OCI-M2 (cell line): ENCODE measurements around the gene MACROD2.
"Not testable (repeated sequence)": the region's sequence is repeated elsewhere in the genome, so short reads cannot be mapped to it uniquely, and the experiment has no call there.

Source experiments
- DNase-seq: peaks from one replicate; lab custom pipeline; 2025; ENCODE audit not compliant: unreplicated experiment; lab: John Stamatoyannopoulos, UW

MACROD2 gene

DNA sequence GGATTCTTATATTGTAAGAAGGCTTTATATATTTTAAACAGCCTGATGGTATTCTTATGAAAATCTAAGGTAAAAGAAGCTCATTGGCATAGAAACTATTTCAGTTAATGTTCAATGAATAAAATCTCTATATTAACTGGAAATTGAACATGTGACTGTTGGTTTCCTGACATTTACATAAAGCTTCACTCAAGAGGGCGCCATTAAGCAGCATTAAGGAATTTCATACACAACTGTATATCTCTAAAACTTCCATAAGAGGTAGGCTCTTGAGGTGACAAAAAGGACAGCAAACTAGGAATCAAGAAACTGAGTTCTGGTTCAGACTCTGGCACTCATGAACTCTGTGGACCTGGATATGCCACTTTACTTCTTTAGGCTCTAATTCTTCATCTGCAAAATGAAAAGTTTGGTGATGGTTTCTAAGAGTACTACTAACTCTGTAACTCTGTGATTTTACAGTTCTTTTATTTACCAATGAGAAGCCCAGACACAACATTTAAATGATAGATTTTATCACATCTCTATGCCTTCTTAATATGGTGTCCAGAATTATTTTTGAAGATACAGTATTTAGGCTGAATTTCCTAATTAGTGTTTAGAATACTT is 194.6 kb downstream of the MACROD2 start:
- DNase-seq, result no peak

DNA sequence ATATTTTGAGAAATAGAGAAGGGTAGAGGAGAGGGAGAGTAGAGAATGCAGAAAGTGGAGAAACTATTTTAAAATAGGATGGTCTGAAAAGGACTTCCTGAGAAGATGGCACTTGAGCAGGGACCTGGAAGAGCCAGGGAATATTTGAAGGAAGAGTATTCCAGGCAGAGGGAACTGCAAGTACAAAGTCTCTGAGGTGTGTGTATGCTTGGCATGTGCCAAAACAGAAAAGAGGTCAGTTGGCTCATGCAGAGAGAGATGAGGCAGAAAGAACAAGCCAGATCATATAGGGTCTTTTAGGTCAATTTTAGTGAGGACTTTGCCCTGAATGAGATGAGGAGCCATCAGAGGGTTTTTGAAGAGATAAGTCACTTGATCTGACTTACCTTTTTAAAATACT is 196.2 kb downstream of the MACROD2 start:
- no peak for DNase-seq

DNA sequence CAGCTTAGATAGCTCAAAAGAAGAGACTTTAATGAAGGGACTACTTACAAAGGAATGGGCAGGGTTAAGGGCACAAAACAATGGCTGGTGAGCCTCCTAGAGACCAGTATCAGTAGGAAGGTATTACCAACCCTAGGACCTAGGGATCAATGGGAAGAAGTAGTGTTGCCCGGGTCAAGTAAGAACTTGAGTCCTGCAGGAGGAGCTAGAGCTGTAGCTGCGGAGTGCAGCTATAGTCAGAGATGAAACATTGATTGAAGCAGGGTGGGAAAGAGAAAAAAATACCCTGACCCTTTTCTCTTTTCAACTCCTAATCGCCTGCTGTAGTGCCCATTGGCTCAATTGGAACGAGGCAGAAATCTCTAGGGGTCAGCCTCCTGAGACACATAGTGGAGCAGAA is 198.1 kb downstream of the MACROD2 start:
- DNase-seq, result no peak

DNA sequence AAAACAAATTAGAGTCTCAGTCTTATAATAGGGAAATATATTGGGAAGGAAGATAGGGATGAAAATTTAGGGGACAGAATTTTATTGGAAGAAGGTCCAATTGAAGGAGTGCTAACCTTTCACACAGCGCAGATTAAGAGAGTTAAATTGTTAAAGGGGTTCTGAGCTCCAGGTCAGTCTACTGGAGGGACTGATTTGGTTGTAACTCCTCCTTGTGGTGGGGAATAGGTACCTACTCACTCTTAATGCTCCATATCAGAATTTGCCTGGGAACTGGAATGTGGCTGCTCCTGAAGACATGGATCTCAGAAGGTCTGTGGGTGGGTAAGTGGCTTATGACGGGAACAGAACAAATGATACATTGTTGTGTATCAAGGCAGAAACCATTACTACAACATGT is 198.6 kb downstream of the MACROD2 start:
- no peak for DNase-seq

DNA sequence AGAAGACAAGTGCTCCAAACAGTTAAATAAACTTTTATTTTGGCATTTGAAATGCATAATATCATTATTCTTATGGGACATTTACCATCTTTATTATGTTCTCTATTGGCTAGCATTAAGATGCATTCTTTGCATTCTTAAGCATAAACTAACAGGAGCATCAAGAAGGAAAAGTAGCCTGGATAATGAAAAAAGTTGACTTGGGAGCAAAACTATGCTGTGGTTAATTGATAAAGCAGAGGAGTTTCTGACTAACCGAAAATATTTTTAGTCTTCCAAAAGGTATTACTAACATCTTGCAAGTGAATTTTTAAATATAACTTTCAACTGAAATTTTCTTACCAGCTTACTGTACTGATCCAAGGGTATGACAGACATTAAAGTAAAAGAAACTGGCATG is 201.8 kb downstream of the MACROD2 start:
- no peak for DNase-seq

DNA sequence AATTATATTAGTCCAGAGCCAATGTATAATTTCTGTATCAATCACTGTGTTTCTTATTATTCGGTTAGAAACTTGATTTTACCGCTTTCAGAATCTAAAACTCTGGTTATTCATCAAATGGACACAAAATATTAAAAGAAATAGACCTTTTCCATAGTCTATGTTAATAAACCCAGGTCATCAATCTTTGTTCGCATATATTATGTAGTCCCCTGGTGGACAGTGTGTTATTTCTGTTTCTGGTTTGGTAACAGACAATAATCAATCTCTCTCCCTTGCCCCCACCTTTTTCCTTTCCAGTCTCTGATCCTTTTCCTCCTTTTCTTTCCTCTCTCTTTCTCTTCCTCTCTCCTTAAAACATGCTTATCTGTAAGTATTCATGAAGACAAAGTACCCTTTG is 203.1 kb downstream of the MACROD2 start:
- no peak for DNase-seq

DNA sequence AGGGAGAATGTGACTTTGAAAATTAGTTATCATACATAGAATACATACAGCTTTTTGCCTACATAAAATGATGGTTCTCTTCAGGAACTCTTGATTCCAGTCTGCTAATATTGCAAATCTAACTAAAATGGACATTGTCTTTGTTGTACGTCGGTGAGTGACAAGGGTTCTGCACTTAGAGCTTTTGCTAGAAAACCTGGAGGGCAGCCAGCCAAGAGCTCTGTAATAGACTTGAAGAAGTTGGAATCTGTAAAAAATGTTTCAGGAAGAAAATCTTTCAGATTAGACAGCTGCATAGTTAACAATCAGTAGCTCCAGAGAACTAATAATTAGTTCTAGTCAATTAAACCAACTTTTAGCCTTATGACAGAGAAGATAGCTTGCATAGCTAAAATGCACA is 203.8 kb downstream of the MACROD2 start:
- no peak for DNase-seq

DNA sequence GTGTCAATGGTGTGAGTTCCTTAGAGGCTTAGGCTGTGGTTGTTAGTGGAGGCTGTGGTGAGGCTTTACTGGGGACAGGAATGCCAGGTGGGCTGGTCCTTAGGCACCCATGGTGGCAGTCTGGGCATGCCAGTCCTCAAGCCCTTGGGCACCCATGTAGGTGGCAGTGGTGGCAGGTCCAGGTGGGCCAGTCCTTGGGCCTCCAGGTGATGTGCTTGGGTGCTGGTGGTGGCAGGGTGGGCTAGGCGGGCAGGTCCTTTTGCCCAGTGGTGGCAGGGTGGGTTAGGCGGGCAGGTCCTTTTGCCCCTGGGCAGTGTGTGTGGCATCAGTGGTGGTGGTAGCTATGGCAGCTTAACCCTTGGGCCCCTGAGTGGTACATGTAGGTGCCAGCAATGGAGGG is 208.3 kb downstream of the MACROD2 start:
- DNase-seq, result no peak

DNA sequence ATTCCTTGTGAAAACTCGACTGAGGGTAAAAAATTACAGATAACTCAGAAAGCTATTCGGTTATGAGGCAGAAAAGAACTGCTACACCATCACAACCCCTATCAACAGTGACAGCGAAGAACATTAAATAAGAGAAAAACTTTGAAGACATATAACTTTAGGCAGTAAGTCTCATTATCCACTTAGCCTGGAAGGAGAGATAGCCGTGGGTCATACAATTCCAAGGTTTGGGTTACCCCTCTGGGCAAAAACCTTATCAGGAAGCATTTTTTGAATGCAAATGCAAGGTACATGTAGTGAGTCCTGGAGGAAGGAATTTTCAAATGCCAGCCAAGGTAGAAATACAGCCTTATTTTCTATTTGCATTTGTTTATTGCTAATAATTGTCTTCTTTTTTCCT is 212.3 kb downstream of the MACROD2 start:
- DNase-seq, result no peak

DNA sequence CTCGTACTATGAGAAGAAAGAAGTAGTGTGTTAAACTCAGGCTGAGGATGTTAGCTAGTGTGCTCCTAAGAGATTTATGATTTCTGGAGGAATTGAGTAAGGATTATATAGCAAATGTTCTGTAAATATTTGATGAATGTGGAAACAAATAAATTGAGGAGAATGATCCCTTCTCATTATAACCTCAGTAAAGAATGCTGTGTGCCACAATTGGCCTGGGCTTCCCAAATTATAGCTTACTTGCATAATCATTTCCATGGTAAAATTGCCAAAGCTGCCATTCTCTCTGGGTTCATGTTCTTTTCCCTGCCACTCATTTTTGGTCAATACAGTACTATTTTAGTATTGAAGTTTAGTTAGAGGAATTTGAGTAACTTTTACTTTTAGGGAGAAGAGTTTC is 213.6 kb downstream of the MACROD2 start:
- no peak for DNase-seq

DNA sequence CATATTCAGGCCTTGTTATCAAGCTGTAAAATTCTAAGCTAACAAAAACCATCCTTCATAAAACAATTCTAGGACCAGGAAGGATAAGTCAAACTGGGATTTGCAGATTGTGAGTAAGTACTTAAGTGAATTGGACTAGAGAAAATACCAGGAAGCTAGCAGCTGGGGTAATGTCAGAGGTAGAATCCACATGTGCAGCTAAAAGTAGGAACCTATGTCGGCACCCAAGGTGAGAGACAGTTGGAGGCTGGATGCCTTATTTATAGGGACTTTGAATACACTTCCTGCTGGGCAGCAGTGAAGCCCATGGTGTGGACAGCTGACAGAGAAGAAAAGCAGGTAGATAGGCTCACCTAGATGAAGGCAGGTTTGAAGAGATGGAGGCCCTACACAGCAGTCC is 214.8 kb downstream of the MACROD2 start:
- no peak for DNase-seq

DNA sequence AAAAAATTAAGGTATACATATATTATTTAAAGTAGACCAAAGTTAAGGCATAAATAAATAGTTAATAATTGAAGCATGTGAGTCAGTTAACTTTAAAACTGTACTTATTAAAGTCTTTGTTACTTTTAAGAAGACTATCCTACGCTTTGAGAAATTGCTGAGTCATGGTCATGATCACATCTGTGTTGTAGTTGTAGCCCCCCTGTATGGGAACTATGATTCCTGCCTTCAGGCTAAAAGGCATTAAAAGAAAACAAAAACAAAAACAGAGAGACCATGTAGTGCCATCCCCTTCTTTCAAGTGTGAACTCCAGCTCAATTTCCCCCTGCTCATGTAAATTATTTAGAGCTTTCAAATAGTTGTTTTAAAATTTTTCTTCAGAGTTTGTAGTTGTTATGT is 218.7 kb downstream of the MACROD2 start:
- no peak for DNase-seq

DNA sequence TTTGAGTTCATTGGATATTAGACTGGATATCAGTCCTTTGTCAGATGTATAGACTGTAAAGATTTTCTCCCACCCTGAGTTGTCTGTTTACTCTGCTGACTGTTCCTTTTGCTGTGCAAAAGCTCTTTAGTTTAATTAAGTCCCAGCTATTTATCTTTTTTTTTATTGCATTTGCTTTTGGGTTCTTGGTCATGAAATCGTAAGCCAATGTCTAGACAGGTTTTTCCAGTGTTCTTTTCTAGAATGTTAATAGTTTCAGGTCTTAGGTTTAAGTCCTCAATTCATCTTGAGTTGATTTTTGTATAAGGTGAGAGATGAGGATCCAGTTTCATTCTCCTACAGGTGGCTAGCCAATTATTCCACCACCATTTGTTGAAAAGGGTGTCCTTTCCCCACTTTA is 220.6 kb downstream of the MACROD2 start:
- not testable (repeated sequence) for DNase-seq

DNA sequence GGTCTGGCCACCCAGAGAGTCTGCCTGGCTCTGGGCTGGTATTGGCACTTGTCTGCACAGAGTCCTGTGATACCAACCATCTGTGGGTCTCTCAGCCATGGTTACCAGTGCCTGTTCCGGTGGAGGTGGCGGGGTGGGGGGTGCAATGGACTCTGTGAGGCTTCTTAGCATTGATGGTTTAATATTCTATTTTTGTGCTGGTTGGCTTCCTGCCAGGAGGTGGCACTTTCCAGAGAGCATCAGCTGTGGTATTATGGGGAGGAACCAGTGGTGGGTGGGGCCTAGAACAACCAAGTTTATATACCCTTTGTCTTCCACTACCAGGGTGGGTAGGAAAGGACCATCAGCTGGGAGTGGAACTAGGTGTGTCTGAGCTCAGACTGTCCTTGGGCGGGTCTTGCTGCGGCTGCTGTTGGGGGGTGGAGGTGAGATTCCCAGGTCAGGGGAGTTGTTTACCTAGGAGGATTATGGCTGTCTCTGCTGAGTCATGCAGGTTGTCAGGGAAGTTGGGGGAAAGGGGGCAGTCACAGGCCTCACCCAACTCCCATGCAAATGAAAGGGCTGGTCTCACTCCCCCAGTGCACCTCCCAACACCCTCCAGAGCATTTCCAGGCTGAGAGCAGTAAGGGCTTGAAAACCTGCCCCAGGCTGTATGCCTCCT is 224.6 kb downstream of the MACROD2 start:
- no peak for DNase-seq

DNA sequence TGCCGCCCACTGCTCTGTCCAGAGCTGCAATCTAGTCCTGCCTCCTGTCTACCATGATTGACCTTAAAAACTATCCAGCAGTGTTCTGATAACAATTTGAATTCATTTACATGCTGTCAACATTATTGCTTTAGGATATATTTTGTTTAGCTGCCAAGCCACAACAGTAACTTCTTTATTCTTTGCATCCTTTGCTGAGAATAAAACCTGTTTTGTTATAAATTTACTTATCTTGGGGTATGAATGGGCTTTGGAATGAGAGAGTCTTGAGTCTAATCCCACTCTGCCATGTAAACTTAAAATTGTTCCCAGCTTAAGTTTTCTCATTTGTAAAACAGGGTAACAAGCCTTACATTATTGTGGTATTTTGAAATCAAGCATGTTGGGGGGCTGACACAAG is 225.7 kb downstream of the MACROD2 start:
- DNase-seq, result no peak

DNA sequence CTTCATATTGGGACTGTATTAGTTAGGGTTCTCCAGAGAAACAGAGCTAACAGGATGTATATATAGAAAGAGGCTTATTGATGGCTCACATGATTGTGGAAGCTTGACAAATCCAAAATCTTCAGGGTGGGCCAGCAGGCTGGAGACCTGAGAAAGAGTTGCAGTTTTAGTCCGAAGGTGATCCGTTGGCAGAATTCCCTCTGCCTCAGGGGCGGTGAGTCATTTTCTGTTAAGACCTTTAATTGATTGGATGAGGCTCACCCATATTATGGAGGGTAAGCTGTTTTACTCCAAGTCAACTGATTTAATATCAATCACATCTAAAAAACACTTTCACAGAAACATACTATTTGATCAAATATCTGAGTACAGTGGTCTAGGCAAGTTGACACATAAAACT is 228.5 kb downstream of the MACROD2 start:
- no peak for DNase-seq

DNA sequence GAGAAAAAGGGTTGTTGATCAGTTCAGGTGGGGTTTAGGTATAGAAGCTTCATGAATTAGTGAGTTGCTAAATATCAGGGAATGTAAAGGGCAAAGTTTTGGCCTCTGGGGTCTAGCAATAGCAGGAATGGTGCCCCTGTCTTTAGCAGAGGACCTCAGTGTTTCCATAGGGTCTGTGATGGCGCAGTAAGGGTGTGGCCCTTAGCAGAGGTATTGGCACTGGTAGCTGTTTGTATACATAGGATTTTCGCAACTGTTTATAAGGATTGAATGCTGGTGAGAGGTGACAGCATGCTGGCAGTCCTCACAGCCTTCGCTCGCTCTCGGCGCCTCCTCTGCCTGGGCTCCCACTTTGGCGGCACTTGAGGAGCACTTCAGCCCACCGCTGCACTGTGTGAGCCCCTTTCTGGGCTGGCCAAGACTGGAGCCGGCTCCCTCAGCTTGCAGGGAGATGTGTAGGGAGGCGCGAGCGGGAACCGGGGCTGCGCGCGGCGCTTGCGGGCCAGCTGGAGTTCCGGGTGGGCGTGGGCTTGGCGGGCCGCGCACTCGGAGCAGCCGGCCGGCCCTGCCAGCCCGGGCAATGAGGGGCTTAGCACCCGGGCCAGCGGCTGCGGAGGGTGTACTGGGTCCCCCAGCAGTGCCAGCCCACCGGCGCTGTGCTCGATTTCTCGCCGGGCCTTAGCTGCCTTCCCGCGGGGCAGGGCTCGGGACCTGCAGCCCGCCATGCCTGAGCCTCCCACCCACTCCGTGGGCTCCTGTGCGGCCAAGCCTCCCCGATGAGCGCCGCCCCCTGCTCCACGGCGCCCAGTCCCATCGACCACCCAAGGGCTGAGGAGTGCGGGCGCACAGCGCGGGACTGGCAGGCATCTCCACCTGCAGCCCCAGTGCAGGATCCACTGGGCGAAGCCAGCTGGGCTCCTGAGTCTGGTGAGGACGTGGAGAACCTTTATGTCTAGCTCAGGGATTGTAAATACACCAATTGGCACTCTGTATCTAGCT is 231.0 kb downstream of the MACROD2 start:
- DNase-seq, result not testable (repeated sequence)

DNA sequence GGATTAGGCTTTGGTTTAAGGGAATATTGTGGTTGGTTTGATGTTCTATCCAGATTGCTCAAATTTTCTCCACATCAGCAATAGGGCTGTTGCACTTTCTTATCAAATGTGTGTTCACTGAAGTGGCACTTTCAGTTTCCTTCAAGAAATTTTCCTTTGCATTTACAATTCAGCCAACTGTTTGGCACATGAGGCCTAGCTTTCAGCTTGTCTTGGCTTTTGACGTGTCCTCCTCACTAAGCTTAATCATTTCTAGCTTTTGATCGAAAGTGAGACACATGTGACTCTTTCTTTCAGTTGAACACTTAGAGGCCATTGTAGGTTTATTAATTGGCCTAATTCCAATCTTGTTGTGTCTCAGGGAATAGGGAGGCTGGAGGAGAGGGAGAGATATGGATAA is 237.3 kb downstream of the MACROD2 start:
- DNase-seq, result no peak

DNA sequence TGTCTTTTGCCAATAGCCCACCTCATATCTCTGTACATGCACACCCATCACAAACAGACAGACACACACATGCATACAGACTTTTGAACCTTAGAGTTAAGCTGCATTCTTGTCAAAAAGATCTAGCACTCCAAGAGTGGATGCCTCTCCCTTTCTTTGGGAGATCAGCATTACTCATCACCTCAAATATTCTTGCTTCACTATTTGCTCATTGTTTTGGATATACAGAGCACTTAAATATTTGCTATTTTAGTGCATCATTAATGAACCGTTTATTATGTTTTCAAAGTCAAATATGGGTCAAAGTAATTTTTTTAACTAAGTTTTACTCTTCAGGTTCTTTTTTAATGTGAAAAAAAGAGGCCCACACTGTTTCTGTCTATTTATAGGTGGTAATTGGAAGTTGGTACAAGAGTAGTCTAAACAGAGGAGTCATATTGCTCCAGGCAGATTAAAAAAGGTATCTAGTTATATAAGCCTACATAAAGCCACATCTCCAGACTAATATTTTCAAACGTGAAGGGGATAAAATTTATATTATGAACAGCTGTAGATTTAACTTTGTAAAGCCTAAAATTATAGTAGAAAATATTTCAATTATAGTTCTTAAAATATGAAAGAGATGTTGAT is 239.5 kb downstream of the MACROD2 start:
- DNase-seq, result no peak

DNA sequence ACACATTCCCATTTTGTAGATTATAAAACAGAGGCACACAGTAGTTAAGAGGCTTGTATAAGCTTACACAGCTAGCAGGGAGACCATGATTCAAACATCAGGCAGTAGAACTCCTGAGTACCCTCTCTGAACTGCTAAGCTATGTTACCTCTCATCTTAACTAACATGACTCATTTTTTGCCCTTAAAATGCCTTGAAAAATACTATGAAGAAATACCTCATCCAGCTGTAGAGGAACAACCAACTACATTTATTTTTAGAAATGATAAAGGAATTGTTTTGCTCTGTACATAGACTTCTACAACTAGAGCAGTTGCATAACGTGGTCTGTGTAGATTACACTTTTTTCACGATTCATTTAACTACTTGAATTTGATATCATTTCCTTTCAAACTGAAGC is 240.0 kb downstream of the MACROD2 start:
- DNase-seq, result no peak

DNA sequence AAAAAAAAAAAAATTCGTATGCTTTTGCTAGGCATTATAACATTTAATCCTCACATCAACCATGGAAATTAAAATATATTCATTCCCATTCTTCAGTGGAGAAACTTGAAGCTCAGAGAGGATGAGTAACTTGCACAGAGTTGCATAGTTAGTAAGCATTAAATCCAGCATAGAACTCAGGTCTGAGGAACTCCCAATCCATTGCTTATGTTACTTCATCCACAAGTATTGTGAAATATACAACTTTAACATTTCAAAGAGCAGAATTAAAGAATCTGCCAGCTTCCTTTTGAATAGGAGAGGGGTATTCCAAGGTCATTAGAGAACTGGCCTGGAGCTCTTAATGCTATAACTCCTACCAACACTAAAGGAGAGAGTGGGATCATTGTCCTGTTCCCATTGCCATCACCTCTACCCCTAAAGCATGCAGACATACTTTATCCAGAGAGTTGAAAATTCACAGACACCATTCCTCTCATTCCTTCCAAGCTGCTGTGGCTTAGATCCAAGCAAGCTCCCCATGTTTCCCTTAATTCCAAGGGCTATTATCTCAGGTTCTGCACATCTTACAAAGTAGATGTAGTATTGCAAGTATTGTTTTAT is 250.2 kb downstream of the MACROD2 start:
- DNase-seq, result no peak
